NCI-H526 treated with DMSO at 0.1 percent for 48 hours (cell line): ENCODE data around the gene HLTF.
"Not testable (repeated sequence)": the region's sequence is repeated elsewhere in the genome, so short reads cannot be mapped to it uniquely, and the experiment has no call there.

Source experiments
- DNase-seq: peaks from one replicate; lab custom pipeline; 2025; lab: John Stamatoyannopoulos, UW

The HLTF gene

GRCh38 chr3:149086232-149086988, at the start of gene HLTF:
TSS of gene HLTF (minus strand) at chr3:149086533. CDS start at chr3:149086336, 197 bp downstream.
- DNase-seq: peak; percentile 98

GRCh38 chr3:149134575-149134974, 48.2 kb upstream of the HLTF start:
- no peak for DNase-seq

- DNase-seq: no peak
Measured at GRCh38 chr3:149131589-149131988, 45.3 kb upstream of the HLTF start.

- DNase-seq: peak; percentile 88
Measured at GRCh38 chr3:149129326-149130205, 43.2 kb upstream of the HLTF start, which contains the start of gene HPS3. TSS of gene HPS3 (plus strand) at chr3:149129638. CDS start at chr3:149129724, 86 bp downstream.

GRCh38 chr3:149128821-149129220, 42.5 kb upstream of the HLTF start:
- no peak for DNase-seq

GRCh38 chr3:149122721-149123578, 36.6 kb upstream of the HLTF start:
- DNase-seq: no peak

- peak; percentile 54 for DNase-seq
Measured at GRCh38 chr3:149120051-149120972, 34.0 kb upstream of the HLTF start.

GRCh38 chr3:149119466-149119865, 33.1 kb upstream of the HLTF start:
- no peak for DNase-seq

GRCh38 chr3:149118724-149119123, 32.4 kb upstream of the HLTF start:
- no peak for DNase-seq

GRCh38 chr3:149115114-149115513, 28.8 kb upstream of the HLTF start:
- no peak for DNase-seq

- no peak for DNase-seq
Measured at GRCh38 chr3:149114458-149114857, 28.1 kb upstream of the HLTF start.

GRCh38 chr3:149104484-149104883, 18.2 kb upstream of the HLTF start:
- DNase-seq: no peak

GRCh38 chr3:149101641-149102040, 15.3 kb upstream of the HLTF start:
- DNase-seq: no peak

GRCh38 chr3:149101154-149101553, 14.8 kb upstream of the HLTF start:
- no peak for DNase-seq

- DNase-seq: not testable (repeated sequence)
Measured at GRCh38 chr3:149097987-149098386, 11.7 kb upstream of the HLTF start.

- no peak for DNase-seq
Measured at GRCh38 chr3:149095487-149095886, 9.2 kb upstream of the HLTF start.

GRCh38 chr3:149091983-149092382, 5.7 kb upstream of the HLTF start:
- no peak for DNase-seq

- no peak for DNase-seq
Measured at GRCh38 chr3:149090907-149091306, 4.6 kb upstream of the HLTF start.

- DNase-seq: no peak
Measured at GRCh38 chr3:149090461-149090860, 4.1 kb upstream of the HLTF start.

- DNase-seq: peak; percentile 28
Measured at GRCh38 chr3:149089395-149089794, 3.1 kb upstream of the HLTF start.

GRCh38 chr3:149087208-149087607, 875 bp upstream of the HLTF start:
- no peak for DNase-seq
